HepG2 (cell line): ENCODE measurements around the gene RASGRP2.

Experiments used
- CEBPZ ChIP-seq: IDR thresholded peaks from 2 replicates; pipeline ENCODE4 v1.6.1; 2012; ENCODE audit warnings: low read length, improper control_type of control experiment
- FOSL2 ChIP-seq: sonication (generic); formaldehyde crosslinking; IDR thresholded peaks from 2 replicates; pipeline ENCODE4 v1.4.0; 2020; ENCODE audit warnings: missing genetic modification reagents
- KAT7 ChIP-seq: IDR thresholded peaks from 2 replicates; pipeline ENCODE4 v1.6.1; 2018; ENCODE audit warnings: borderline replicate concordance, missing compliant biosample characterization
- RELA ChIP-seq: sonication (generic); formaldehyde crosslinking; IDR thresholded peaks from 2 replicates; pipeline ENCODE4 v1.4.0; 2020; ENCODE audit warnings: missing genetic modification reagents
- ZBTB2 ChIP-seq: sonication (generic); formaldehyde crosslinking; IDR thresholded peaks from 2 replicates; pipeline ENCODE4 v1.8.0; 2022; ENCODE audit warnings: low read depth, missing genetic modification reagents
- TF ChIP-seq, protein P1 (sequence below): sonication (generic); formaldehyde crosslinking; conservative IDR thresholded peaks from 2 replicates; pipeline ENCODE4 v1.4.0; 2020; ENCODE audit warnings: missing genetic modification reagents
- TF ChIP-seq, protein P2 (sequence below), 2 experiments: IDR thresholded peaks; 2 replicates each; pipeline ENCODE4 v1.6.1; 2011 to 2012; ENCODE audit warnings: low read length in 2 of 2, borderline replicate concordance in 1 of 2, low read depth in 1 of 2, mild to moderate bottlenecking in 1 of 2, moderate library complexity in 1 of 2

- TF ChIP-seq, protein P1, sequence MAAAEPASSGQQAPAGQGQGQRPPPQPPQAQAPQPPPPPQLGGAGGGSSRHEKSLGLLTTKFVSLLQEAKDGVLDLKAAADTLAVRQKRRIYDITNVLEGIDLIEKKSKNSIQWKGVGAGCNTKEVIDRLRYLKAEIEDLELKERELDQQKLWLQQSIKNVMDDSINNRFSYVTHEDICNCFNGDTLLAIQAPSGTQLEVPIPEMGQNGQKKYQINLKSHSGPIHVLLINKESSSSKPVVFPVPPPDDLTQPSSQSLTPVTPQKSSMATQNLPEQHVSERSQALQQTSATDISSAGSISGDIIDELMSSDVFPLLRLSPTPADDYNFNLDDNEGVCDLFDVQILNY (CRISPR knock-in tag) = no peak
- TF ChIP-seq FOSL2 (CRISPR knock-in tag) = no peak
- no peak for TF ChIP-seq RELA (CRISPR knock-in tag)
- TF ChIP-seq ZBTB2 (CRISPR knock-in tag) = no peak
- no peak for TF ChIP-seq CEBPZ
- TF ChIP-seq, protein P2, sequence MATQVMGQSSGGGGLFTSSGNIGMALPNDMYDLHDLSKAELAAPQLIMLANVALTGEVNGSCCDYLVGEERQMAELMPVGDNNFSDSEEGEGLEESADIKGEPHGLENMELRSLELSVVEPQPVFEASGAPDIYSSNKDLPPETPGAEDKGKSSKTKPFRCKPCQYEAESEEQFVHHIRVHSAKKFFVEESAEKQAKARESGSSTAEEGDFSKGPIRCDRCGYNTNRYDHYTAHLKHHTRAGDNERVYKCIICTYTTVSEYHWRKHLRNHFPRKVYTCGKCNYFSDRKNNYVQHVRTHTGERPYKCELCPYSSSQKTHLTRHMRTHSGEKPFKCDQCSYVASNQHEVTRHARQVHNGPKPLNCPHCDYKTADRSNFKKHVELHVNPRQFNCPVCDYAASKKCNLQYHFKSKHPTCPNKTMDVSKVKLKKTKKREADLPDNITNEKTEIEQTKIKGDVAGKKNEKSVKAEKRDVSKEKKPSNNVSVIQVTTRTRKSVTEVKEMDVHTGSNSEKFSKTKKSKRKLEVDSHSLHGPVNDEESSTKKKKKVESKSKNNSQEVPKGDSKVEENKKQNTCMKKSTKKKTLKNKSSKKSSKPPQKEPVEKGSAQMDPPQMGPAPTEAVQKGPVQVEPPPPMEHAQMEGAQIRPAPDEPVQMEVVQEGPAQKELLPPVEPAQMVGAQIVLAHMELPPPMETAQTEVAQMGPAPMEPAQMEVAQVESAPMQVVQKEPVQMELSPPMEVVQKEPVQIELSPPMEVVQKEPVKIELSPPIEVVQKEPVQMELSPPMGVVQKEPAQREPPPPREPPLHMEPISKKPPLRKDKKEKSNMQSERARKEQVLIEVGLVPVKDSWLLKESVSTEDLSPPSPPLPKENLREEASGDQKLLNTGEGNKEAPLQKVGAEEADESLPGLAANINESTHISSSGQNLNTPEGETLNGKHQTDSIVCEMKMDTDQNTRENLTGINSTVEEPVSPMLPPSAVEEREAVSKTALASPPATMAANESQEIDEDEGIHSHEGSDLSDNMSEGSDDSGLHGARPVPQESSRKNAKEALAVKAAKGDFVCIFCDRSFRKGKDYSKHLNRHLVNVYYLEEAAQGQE (IDR thresholded peaks at IDR 0.05; ENCODE audit: borderline replicate concordance in 1 of 2, low read depth in 1 of 2, low read length in 2 of 2) = no peak
- TF ChIP-seq KAT7 (CRISPR knock-in tag) = no peak
Observed at GRCh38 chr11:64695548-64695947, 48.4 kb downstream of the RASGRP2 start.
